GM18520 (cell line): ENCODE results near the gene SLC24A4.

Source experiments
- ATAC-seq: cut with Tn5 transposase; IDR thresholded peaks from one replicate; pipeline ENCODE4 v1.9.1; 2021; ENCODE audit not compliant: unreplicated experiment

The SLC24A4 gene

GRCh38 chr14:92431199-92431725 lies 108.3 kb downstream of the SLC24A4 start:
- ATAC-seq, result no peak

DNA sequence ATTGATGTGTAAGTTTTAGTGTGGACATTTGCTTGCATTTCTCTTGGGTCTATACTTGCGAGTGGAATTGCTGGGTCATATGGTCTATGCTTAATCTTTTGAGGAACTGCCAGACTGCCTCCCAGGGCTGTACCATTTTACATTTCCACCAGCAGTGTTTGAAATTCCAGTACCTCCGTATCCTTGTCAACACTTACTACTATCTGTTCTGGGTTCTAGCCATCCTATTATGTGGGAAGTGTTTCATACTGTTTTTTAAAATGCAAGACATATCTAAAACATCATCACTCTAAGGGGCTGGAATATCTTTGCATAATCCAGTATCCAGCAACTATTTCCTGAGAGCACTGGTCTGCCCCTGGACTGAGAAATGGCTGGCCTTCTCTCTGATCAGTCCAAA lies 110.4 kb downstream of the SLC24A4 start:
- no peak for ATAC-seq

- ATAC-seq, result no peak
Observed at GRCh38 chr14:92435154-92435553, 112.2 kb downstream of the SLC24A4 start.

DNA sequence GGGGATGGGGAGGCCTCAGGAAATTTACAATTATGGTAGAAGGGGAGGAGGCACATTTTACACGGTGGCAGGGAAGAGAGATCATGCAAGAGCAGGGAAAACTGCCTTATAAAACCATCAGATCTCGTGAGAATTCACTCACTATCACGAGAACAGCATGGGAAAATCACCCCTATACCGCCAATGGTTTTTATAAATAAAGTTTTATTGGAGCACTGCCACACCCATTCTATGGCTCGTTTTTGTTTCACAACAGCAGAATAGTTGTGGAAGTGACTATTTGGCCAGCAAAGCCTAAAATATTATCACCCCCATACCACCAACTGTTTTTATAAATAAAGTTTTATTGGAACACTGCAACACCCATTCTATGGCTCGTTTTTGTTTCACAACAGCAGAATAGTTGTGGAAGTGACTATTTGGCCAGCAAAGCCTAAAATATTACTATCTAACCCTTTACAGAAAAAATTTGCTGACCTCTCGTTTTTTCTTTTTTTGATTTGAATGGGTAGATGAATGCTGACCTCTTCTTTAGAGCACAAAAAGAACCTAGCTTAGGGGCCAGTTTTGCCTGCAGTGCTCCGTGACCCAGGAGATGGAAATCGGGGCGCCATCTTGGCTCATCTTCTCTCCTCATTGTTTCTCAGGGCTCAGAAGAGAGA lies 113.3 kb downstream of the SLC24A4 start:
- no peak for ATAC-seq

GRCh38 chr14:92437309-92437708 lies 114.3 kb downstream of the SLC24A4 start:
- ATAC-seq, result no peak

- no peak for ATAC-seq
Observed at GRCh38 chr14:92437729-92438285, 114.8 kb downstream of the SLC24A4 start.

DNA sequence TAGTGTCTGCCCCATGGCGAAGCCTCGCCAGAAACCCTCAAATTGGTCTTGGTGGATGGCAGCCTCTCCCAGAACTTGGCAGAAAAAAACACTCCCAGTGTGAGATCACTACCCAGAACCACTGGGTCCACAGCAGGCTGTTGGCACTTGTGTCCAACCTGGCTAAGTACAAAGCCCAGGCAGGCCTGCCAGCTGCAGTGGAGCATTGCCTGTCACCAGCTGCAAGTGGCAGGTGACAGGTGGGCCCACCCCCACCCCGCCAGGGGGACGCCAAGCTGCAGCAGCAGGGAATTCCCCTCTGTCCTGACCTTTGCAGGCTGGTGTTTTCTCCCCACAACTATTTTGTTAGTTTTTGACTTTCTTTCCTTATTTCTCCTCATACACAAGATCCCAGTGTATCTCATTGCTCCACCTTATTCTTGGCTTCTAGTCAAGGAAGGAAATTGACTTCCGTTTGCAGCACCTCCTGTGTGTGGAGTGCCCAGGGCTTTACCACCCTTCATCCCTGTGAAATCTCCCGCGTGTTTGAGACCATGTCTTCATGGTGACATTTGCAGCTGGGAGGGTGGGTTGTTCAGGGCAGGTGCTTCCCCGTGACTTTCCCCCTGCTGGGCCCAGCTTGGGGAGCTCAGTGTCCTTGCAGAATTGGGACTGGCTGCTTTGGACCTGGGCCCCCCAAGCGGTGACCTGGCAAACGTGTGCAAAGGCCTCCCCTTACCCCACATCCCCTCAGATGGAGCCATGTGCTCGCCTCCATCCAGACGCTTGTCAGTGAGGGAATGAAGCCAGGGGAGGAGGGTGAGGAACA lies 116.8 kb downstream of the SLC24A4 start:
- no peak for ATAC-seq

- no peak for ATAC-seq
Observed at GRCh38 chr14:92440345-92441003, 117.5 kb downstream of the SLC24A4 start.

GRCh38 chr14:92441751-92442504 lies 119.0 kb downstream of the SLC24A4 start:
- ATAC-seq, result no peak

GRCh38 chr14:92443167-92443566 lies 120.2 kb downstream of the SLC24A4 start:
- no peak for ATAC-seq

DNA sequence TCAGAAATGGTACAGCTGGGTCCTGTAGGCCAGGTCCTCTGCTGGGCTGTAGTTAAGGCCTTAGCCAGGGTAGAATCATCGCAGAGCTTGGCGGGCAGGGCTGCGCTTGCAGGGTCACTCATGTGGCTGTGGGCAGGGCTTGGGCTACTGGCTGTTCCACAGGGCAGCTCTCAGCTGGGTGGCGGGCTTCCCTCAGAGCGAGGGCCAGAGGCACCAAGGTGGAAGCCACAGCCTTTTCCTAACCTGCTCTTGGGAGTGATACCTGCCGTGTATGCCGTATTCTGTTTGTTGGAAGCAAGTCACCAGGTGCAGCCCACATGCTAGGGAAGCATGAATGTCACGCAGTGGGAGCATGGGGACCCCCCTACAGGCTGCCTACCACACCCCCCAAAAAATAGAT lies 120.8 kb downstream of the SLC24A4 start:
- no peak for ATAC-seq

DNA sequence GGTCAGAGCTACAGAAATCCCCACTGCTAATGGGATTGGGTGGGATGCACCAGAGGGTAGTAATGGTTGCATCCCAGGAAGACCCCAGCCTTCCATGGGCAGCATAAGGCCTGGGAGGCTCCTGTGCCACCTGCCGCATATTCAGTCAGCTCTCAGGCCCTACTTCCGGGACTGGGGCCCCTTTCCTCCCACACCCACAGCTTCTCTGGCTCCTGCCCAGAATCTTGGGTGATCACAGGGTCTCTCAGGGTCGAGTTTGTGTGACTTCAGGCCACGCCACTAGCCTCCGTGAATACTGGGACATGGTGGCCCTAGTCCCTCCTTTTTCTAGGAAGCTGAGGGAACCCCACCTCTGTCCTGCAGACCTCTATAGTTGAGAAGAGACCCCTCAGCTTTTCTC lies 123.8 kb downstream of the SLC24A4 start:
- no peak for ATAC-seq

- no peak for ATAC-seq
Observed at GRCh38 chr14:92447416-92448197, 124.6 kb downstream of the SLC24A4 start.

GRCh38 chr14:92448786-92449185 lies 125.8 kb downstream of the SLC24A4 start:
- ATAC-seq, result no peak

- no peak for ATAC-seq
Observed at GRCh38 chr14:92449404-92450181, 126.6 kb downstream of the SLC24A4 start.

- ATAC-seq, result no peak
Observed at GRCh38 chr14:92450351-92451070, 127.5 kb downstream of the SLC24A4 start.

GRCh38 chr14:92451245-92451644 lies 128.3 kb downstream of the SLC24A4 start:
- ATAC-seq, result no peak

GRCh38 chr14:92451755-92452154 lies 128.8 kb downstream of the SLC24A4 start:
- no peak for ATAC-seq

DNA sequence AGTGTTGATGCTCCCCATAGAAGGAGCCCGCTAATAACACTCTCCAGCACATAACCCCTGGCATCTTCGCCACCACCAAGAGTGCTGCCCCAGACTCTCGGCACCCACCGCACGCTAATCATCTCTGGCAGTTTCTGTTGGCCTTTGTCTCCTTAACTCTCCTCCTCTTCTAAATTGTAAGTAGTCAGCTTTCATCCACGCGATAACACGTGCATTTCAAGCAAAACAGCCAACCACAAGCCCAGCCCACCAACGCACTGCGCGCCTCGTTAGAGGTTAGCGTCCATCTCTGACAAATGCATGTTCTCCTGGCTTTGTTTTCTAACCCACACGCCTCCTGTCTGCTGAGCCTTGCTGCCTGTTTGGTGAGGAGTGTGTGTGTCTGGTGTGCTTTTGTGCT lies 129.5 kb downstream of the SLC24A4 start:
- no peak for ATAC-seq
